Prostate gland (tissue), 2 donors: Measurements from ENCODE around the gene CHST13. TPM values are rescaled to one million over a fixed set of nuclear protein-coding genes. Genes with fewer than 3 reads are reported as not detected.

Experiments
- DNase-seq: peaks from one replicate; pipeline ENCODE4 v3.0.0-alpha.2; 2019; ENCODE audit warnings: low spot score
- H3K27ac ChIP-seq, 2 donors: fragments of 200-600 bp; sonication (generic); 2 replicates each; pipeline ENCODE4 v1.5.1; 2017 to 2019
- H3K27me3 ChIP-seq: fragments of 200-600 bp; sonication (generic); replicated peaks from 2 replicates; pipeline ENCODE4 v1.5.1; 2019; ENCODE audit not compliant: insufficient read depth
- H3K36me3 ChIP-seq, 2 donors: fragments of 200-600 bp; sonication (generic); 1 replicate in 1 of 2; 2 replicates in 1 of 2; pipeline versions ENCODE4 v1.5.1 to v1.8.1; 2017 to 2019
- H3K4me1 ChIP-seq: fragments of 200-600 bp; sonication (generic); replicated peaks from 2 replicates; pipeline ENCODE4 v1.5.1; 2019
- H3K4me3 ChIP-seq, 2 donors: fragments of 200-600 bp; sonication (generic); 2 replicates each; pipeline ENCODE4 v1.5.1; 2017 to 2019
- H3K9me3 ChIP-seq: fragments of 200-600 bp; sonication (generic); 2 replicates; pipeline ENCODE4 v1.5.1; 2017
- CTCF ChIP-seq, 4 experiments: fragments of 200-600 bp in 2 of 4; fragments of 450-650 bp in 2 of 4; sonication (generic) in 2 of 4; IDR thresholded peaks; 1 replicate in 3 of 4; 2 replicates in 1 of 4; pipeline ENCODE4 v1.5.1; 2016 to 2019; ENCODE audit warnings: antibody characterized with exemption in 4 of 4, mild to moderate bottlenecking in 2 of 4, moderate library complexity in 2 of 4
- POLR2A ChIP-seq: fragments of 450-650 bp; IDR thresholded peaks from one replicate; pipeline ENCODE4 v1.6.1; 2016; ENCODE audit warnings: antibody characterized with exemption, mild to moderate bottlenecking
- POLR2AphosphoS5 ChIP-seq: sonication (generic); formaldehyde crosslinking; IDR thresholded peaks from one replicate; pipeline ENCODE4 v1.6.1; 2017; ENCODE audit warnings: antibody characterized with exemption
- WGBS: methylation state at CpG from one replicate; pipeline ENCODE4 v1.1.5; 2018; 5-methylcytosine and 5-hydroxymethylcytosine counted together
- intact Hi-C: fragments of 100-400 bp; cut with DNase I; formaldehyde crosslinking; loops from one replicate; pipeline ENCODE4 v1.14.2; 2022
- total RNA-seq, 2 donors: library from RNA; depleted of rRNA; stranded (reverse); fragments of >200 nt; gene quantifications; one replicate each; pipeline ENCODE4 v1.1.0, GENCODE V29; 2016

CHST13 gene
- total RNA-seq, 2 donors from 2014 or later = 6.9 TPM; not detected in 1

GRCh38 chr3:126488185-126488584, 35.8 kb upstream of the CHST13 start:
- Histone ChIP-seq H3K9me3 (no peaks in the 10 kb centered on the region), H3K4me3 (no peak overlapping the region), H3K4me1 (no peaks in the 10 kb centered on the region), H3K27ac (no peak overlapping the region), H3K36me3 (no peaks in the 10 kb centered on the region), H3K27me3 (no peaks in the 10 kb centered on the region)
- TF ChIP-seq CTCF (IDR thresholded peaks at IDR 0.05) (no peak), POLR2AphosphoS5 (no peak), POLR2A (no peak)
- intact Hi-C loops = no loop called here
- no peak for DNase-seq
- WGBS = 93% methylated on average over 13 of the region's 14 CpGs

- no peaks in the 10 kb centered on the region for H3K27me3 ChIP-seq
- DNase-seq = no peak
- no peak overlapping the region for H3K4me3 ChIP-seq
- no peaks in the 10 kb centered on the region for H3K4me1 ChIP-seq
- H3K27ac ChIP-seq = no peak overlapping the region
- 91% methylated on average over 16 of the region's 16 CpGs for WGBS
- intact Hi-C loops = no loop called here
- H3K9me3 ChIP-seq = no peaks in the 10 kb centered on the region
- no peaks in the 10 kb centered on the region for H3K36me3 ChIP-seq
- TF ChIP-seq POLR2AphosphoS5 (no peak), POLR2A (no peak), CTCF (IDR thresholded peaks at IDR 0.05) (no peak)
Observed at GRCh38 chr3:126488886-126489569, 34.9 kb upstream of the CHST13 start.

GRCh38 chr3:126490619-126491018, 33.3 kb upstream of the CHST13 start:
- WGBS = 85% methylated on average over 6 of the region's 6 CpGs
- no peaks in the 10 kb centered on the region for H3K4me1 ChIP-seq
- no peaks in the 10 kb centered on the region for H3K36me3 ChIP-seq
- TF ChIP-seq POLR2AphosphoS5 (no peak), CTCF (IDR thresholded peaks at IDR 0.05) (no peak), POLR2A (no peak)
- no peaks in the 10 kb centered on the region for H3K27me3 ChIP-seq
- intact Hi-C loops = no loop called here
- H3K4me3 ChIP-seq = no peak overlapping the region
- no peak overlapping the region for H3K27ac ChIP-seq
- DNase-seq = no peak
- H3K9me3 ChIP-seq = no peaks in the 10 kb centered on the region

GRCh38 chr3:126491221-126492013, 32.5 kb upstream of the CHST13 start:
- Histone ChIP-seq H3K9me3 (no peaks in the 10 kb centered on the region), H3K4me1 (no peaks in the 10 kb centered on the region), H3K4me3 (no peak overlapping the region), H3K27me3 (no peaks in the 10 kb centered on the region), H3K27ac (no peak overlapping the region), H3K36me3 (no peaks in the 10 kb centered on the region)
- WGBS = 61% methylated on average over 21 of the region's 21 CpGs
- no peak for DNase-seq
- intact Hi-C loops = no loop called here
- no peak for TF ChIP-seq POLR2AphosphoS5
- TF ChIP-seq CTCF (IDR thresholded peaks at IDR 0.05) = no peak
- TF ChIP-seq POLR2A = no peak
